Neutrophil (primary cell): ENCODE measurements around the gene EVL.
"Not testable (repeated sequence)": the region's sequence is repeated elsewhere in the genome, so short reads cannot be mapped to it uniquely, and the experiment has no call there.

Experiments used
- H3K27ac ChIP-seq: fragments of 200-600 bp; sonication (generic); 2 replicates; pipeline ENCODE4 v1.5.1; 2016; ENCODE audit warnings: mild to moderate bottlenecking, moderate library complexity
- H3K27me3 ChIP-seq: fragments of 200-600 bp; sonication (generic); 2 replicates; pipeline ENCODE4 v1.6.0; 2016; ENCODE audit warnings: mild to moderate bottlenecking
- H3K36me3 ChIP-seq: fragments of 200-600 bp; sonication (generic); 2 replicates; pipeline ENCODE4 v1.5.1; 2017
- H3K4me1 ChIP-seq, 2 experiments: fragments of 200-600 bp in 1 of 2; sonication (generic) in 1 of 2; 1 replicate in 1 of 2; 2 replicates in 1 of 2; pipeline versions ENCODE4 v1.5.1 to v1.6.1; 2013 to 2016; ENCODE audit warnings: low read depth in 1 of 2, low read length in 1 of 2, mild to moderate bottlenecking in 1 of 2, moderate library complexity in 1 of 2; ENCODE audit not compliant: control insufficient read depth in 1 of 2, insufficient read depth in 1 of 2
- H3K4me3 ChIP-seq, 2 experiments: fragments of 200-600 bp in 1 of 2; sonication (generic) in 1 of 2; 1 replicate in 1 of 2; 2 replicates in 1 of 2; pipeline ENCODE4 v1.5.1; 2013 to 2016; ENCODE audit warnings: low read depth in 1 of 2, low read length in 1 of 2, mild to moderate bottlenecking in 1 of 2, moderate library complexity in 1 of 2
- H3K9me3 ChIP-seq: fragments of 200-600 bp; sonication (generic); 2 replicates; pipeline ENCODE4 v1.5.1; 2016
- CTCF ChIP-seq: fragments of 200-600 bp; sonication (generic); IDR thresholded peaks from 2 replicates; pipeline ENCODE4 v1.5.1; 2016; ENCODE audit warnings: antibody characterized with exemption

The EVL gene

GRCh38 chr14:100156776-100157175, 91.6 kb downstream of the EVL start:
- Histone ChIP-seq H3K27ac (no peak overlapping the region), H3K36me3 (no peaks in the 10 kb centered on the region), H3K27me3 (peaks cover 61% of the 10 kb centered on the region), H3K9me3 (peaks cover 12% of the 10 kb centered on the region), H3K4me3 (no peak overlapping the region), H3K4me1 (peaks cover 12 to 13% of the 10 kb centered on the region in 2 experiments)
- no peak for TF ChIP-seq CTCF

DNA sequence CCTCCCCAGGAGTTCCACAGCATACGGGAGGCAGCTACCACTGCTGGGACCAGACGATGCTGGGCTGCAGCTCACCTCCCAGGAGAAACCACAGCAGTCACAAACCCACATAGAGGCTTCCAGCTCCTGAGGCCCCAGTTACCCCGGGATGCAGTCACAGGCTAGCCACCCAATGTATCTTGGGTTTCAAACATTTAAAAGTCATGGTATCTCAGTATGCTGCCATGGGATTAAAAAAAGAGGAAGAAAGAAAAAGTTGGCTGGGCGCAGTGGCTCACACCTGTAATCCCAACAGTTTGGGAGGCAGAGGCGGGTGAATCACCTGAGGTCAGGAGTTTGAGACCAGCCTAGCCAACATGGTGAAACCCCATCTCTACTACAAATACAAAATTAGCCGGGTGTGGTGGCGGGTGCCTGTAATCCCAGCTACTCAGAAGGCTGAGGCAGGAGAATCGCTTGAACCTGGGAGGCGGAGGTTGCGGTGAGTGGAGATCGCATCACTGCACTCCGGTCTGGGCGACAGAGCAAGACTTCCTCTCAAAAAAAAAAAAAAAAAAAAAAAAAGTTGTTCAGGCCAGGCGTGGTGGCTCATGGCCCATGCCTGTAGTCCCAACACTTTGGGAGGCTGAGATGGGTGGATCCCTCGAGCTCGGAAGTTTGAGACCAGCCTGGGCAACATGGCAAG, 92.5 kb downstream of the EVL start:
- not testable (repeated sequence) for H3K27ac ChIP-seq, H3K4me3 ChIP-seq, H3K36me3 ChIP-seq
- H3K4me1 ChIP-seq: peaks cover 12 to 13% of the 10 kb centered on the region in 2 experiments
- H3K9me3 ChIP-seq: peaks cover 12% of the 10 kb centered on the region
- peaks cover 64% of the 10 kb centered on the region for H3K27me3 ChIP-seq

DNA sequence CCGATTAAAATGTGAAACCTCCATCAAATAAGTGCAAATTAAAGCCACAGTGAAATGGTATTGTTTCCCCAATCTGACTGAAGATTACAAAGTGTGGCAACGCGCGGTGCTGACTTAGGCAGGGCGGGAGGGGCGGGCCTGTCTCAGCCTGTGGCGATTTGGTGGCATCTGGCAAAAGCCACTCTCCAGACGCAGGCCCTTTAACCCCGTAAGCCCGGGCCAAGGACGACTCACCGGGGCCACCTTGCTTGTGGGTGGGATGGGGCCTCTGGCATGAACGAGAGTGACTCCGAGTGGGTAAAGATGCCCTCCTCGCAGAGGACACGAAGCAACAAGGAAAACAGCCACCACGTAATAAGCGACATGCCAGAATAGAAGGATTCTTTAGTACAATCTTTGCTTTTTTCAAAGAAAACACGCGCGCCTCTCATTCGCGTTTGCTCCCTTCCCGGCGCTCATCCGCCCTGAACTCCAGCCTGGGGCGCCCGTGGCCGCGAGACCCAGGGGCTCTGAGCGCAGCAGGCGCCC, 93.4 kb downstream of the EVL start:
- no peak overlapping the region for H3K4me3 ChIP-seq
- H3K4me1 ChIP-seq: peaks cover 12 to 13% of the 10 kb centered on the region in 2 experiments
- TF ChIP-seq CTCF: no peak

DNA sequence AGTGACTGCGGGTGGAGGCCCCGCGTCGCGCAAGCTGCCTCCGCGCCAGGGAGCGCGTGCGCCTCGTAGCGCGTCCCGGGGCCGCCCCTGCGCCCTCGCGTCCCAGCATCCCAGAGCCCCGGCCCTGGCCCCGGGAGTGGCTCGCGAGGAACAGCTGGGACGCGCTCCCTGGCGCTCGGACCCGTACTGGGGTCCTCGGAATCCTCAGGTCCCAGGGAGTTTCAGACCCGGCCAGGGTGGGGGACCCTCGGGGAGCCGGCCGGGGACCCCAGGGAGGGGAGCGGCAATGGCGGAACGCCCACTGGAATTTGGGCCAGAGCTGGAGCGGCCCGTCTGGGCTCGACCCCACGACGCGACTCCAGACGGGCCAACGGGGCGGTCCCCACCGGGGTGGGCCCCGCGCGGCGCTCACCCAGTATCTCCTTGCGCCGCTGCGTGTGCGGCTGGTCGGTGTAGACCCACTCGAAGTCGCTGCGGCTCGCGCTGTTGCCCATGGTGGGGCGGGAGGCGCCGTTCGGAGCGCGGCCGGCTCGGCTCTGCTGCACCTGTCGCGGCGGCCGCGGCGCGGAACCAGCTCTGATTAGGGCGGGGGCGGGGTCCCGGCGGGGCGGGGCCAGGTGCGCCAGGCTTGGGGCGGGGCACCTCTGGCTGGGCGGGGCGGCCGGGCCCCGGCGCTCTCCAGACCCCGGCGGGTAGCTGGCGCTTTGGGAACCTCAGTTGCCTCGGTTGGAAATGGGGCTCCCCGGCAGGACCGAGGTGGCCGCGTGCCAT, 94.1 kb downstream of the EVL start, which contains the start of gene DEGS2:
TSS of gene DEGS2 (minus strand) at position 552 of the 771 bp plus-strand sequence. CDS start at position 494, 58 bp downstream.
- H3K36me3 ChIP-seq: no peaks in the 10 kb centered on the region
- no peak within 1 kb of the TSS for H3K27ac ChIP-seq
- H3K4me3 ChIP-seq: peak within 1 kb of the TSS; percentile 26 to 60
- H3K9me3 ChIP-seq: peaks cover 11% of the 10 kb centered on the region
- H3K4me1 ChIP-seq: peaks cover 12 to 13% of the 10 kb centered on the region in 2 experiments
- TF ChIP-seq CTCF: no peak
- H3K27me3 ChIP-seq: peaks cover 68% of the 10 kb centered on the region

More for the DNA sequence above, 93.4 kb downstream of the EVL start:
- H3K9me3 ChIP-seq: peaks cover 12% of the 10 kb centered on the region
- H3K36me3 ChIP-seq: no peaks in the 10 kb centered on the region
- H3K27me3 ChIP-seq: peaks cover 68% of the 10 kb centered on the region
- H3K27ac ChIP-seq: no peak overlapping the region

DNA sequence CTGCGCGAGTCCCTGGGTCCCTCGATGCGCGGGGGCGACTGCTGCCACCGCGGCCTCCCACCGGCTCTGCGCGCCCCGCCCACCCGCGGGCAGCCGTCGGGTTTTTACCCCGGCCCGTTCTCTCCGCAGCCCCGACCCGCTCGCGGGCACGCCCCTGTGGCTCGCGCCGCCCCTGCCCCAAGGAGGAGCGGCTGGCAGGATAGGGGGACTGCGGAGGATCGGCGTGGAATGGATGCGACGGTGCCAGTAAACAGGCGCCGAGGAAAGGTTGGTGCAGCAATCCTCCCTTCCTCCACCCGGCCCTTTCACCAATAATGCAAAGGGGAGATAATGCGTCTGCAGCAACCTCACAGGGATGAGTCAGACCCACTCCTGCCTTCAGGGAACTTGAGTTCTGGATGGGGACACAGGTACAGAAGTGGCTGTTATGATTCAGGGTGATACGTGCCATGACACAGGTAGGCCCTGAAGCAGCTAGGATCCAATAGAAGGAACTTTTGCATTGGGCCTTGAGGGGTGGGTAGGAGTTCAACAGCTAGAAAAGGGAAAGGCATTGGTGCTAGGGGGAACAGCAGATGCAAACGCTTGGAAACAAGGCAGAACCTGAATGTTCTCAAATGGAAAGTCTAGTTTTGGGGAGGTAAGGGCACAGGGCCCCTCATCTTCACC, 94.8 kb downstream of the EVL start:
- Histone ChIP-seq H3K36me3 (no peaks in the 10 kb centered on the region), H3K27me3 (peaks cover 76% of the 10 kb centered on the region), H3K9me3 (peaks cover 4% of the 10 kb centered on the region), H3K4me3 (peak overlapping the region; percentile 26 to 60), H3K4me1 (peaks cover 12 to 13% of the 10 kb centered on the region in 2 experiments), H3K27ac (no peak overlapping the region)
- TF ChIP-seq CTCF: no peak
